Parathyroid adenoma (tissue), 2 donors: ENCODE data around the gene PARK7.

Experiments
- H2AFZ ChIP-seq: fragments of 300-600 bp; sonication (generic); one replicate; pipeline ENCODE4 v1.7.0; 2017; ENCODE audit warnings: antibody characterized with exemption, mild to moderate bottlenecking
- H3K27ac ChIP-seq: fragments of 300-600 bp; sonication (generic); one replicate; pipeline ENCODE4 v1.7.0; 2017
- H3K27me3 ChIP-seq: fragments of 300-600 bp; sonication (generic); one replicate; pipeline ENCODE4 v1.7.0; 2017; ENCODE audit warnings: low read length; ENCODE audit not compliant: control insufficient read depth, insufficient read depth
- H3K36me3 ChIP-seq: fragments of 300-600 bp; sonication (generic); one replicate; pipeline ENCODE4 v1.7.0; 2017; ENCODE audit warnings: low read length; ENCODE audit not compliant: control insufficient read depth, insufficient read depth
- H3K4me1 ChIP-seq: fragments of 300-600 bp; sonication (generic); one replicate; pipeline ENCODE4 v1.7.0; 2017; ENCODE audit warnings: control low read depth
- H3K4me2 ChIP-seq: fragments of 300-600 bp; sonication (generic); one replicate; pipeline ENCODE4 v1.7.0; 2017; ENCODE audit warnings: low read length
- H3K4me3 ChIP-seq: fragments of 300-600 bp; sonication (generic); one replicate; pipeline ENCODE4 v1.7.0; 2017; ENCODE audit warnings: low read depth, low read length
- H3K79me2 ChIP-seq: fragments of 300-600 bp; sonication (generic); one replicate; pipeline ENCODE4 v1.7.0; 2017; ENCODE audit warnings: control low read depth
- H3K9ac ChIP-seq: fragments of 300-600 bp; sonication (generic); one replicate; pipeline ENCODE4 v1.7.0; 2017; ENCODE audit warnings: mild to moderate bottlenecking
- H3K9me3 ChIP-seq: fragments of 300-600 bp; sonication (generic); one replicate; pipeline ENCODE4 v1.7.0; 2017; ENCODE audit warnings: low read length; ENCODE audit not compliant: control insufficient read depth
- CTCF ChIP-seq: fragments of 300-600 bp; sonication (generic); IDR thresholded peaks from one replicate; pipeline ENCODE4 v1.7.0; 2017; ENCODE audit warnings: antibody characterized with exemption, mild to moderate bottlenecking
- donor health status: primary hyperparathyroidism.

Gene PARK7

GRCh38 chr1:8002329-8002910, 40.9 kb downstream of the PARK7 start:
- no peaks in the 10 kb centered on the region for H3K79me2 ChIP-seq
- H2AFZ ChIP-seq: no peak overlapping the region
- H3K4me1 ChIP-seq: peaks cover 19% of the 10 kb centered on the region
- H3K27me3 ChIP-seq: no peaks in the 10 kb centered on the region
- no peaks in the 10 kb centered on the region for H3K9me3 ChIP-seq
- H3K4me2 ChIP-seq: no peak overlapping the region
- H3K36me3 ChIP-seq: no peaks in the 10 kb centered on the region
- H3K27ac ChIP-seq: no peak overlapping the region
- no peak overlapping the region for H3K9ac ChIP-seq
- no peak overlapping the region for H3K4me3 ChIP-seq
- no peak for TF ChIP-seq CTCF

GRCh38 chr1:8002921-8003320, 41.4 kb downstream of the PARK7 start:
- Histone ChIP-seq H3K9ac (no peak overlapping the region), H3K4me3 (no peak overlapping the region), H3K36me3 (no peaks in the 10 kb centered on the region), H3K27ac (no peak overlapping the region), H2AFZ (no peak overlapping the region), H3K4me2 (no peak overlapping the region), H3K9me3 (no peaks in the 10 kb centered on the region), H3K4me1 (peaks cover 19% of the 10 kb centered on the region), H3K79me2 (no peaks in the 10 kb centered on the region), H3K27me3 (no peaks in the 10 kb centered on the region)
- TF ChIP-seq CTCF: no peak

GRCh38 chr1:8003438-8004112, 42.1 kb downstream of the PARK7 start:
- Histone ChIP-seq H3K36me3 (no peaks in the 10 kb centered on the region), H3K9me3 (no peaks in the 10 kb centered on the region), H3K27me3 (no peaks in the 10 kb centered on the region), H3K4me2 (peak overlapping the region; percentile 3), H2AFZ (peak overlapping the region; percentile 68), H3K79me2 (no peaks in the 10 kb centered on the region), H3K27ac (peak overlapping the region; percentile 82), H3K4me3 (no peak overlapping the region), H3K4me1 (peaks cover 19% of the 10 kb centered on the region), H3K9ac (no peak overlapping the region)
- no peak for TF ChIP-seq CTCF

GRCh38 chr1:8004113-8004802, 42.7 kb downstream of the PARK7 start:
- Histone ChIP-seq H3K27ac (peak overlapping the region; percentile 82), H3K4me2 (peak overlapping the region; percentile 40), H3K9ac (no peak overlapping the region), H2AFZ (peak overlapping the region; percentile 68), H3K79me2 (no peaks in the 10 kb centered on the region), H3K9me3 (no peaks in the 10 kb centered on the region), H3K4me1 (peaks cover 19% of the 10 kb centered on the region), H3K36me3 (no peaks in the 10 kb centered on the region), H3K4me3 (no peak overlapping the region), H3K27me3 (no peaks in the 10 kb centered on the region)
- no peak for TF ChIP-seq CTCF
